Endothelial cell of umbilical vein (primary cell): ENCODE measurements around the gene EVX2.

Experiments used
- CTCF ChIP-seq, 2 donors: IDR thresholded peaks; 1 replicate in 1 of 2; 2 replicates in 1 of 2; pipeline ENCODE4 v1.5.1; 2011; ENCODE audit warnings: low read length in 2 of 2, mild to moderate bottlenecking in 2 of 2, moderate library complexity in 2 of 2, control low read depth in 1 of 2, inconsistent platforms in 1 of 2, low read depth in 1 of 2; ENCODE audit not compliant: insufficient read depth in 1 of 2; ENCODE audit errors: extremely low read depth in 1 of 2
- EZH2 ChIP-seq: IDR thresholded peaks from 2 replicates; pipeline ENCODE4 v1.6.1; 2012; ENCODE audit warnings: borderline replicate concordance, low read depth, mild to moderate bottlenecking, moderate library complexity, low read length, inconsistent platforms; ENCODE audit not compliant: severe bottlenecking
- MAX ChIP-seq: IDR thresholded peaks from 2 replicates; pipeline ENCODE4 v1.6.1; 2011; ENCODE audit not compliant: insufficient read depth, insufficient read length
- MYC ChIP-seq: IDR thresholded peaks from one replicate; pipeline ENCODE4 v1.6.1; 2011; ENCODE audit warnings: mild to moderate bottlenecking, low read depth, low read length
- POLR2A ChIP-seq: IDR thresholded peaks from 2 replicates; pipeline ENCODE4 v1.6.1; 2012; ENCODE audit warnings: low read depth, mild to moderate bottlenecking, control low read depth, low read length
- POLR2AphosphoS5 ChIP-seq: IDR thresholded peaks from 2 replicates; pipeline ENCODE4 v1.6.1; 2012; ENCODE audit warnings: low read depth, mild to moderate bottlenecking, control low read depth, low read length, moderate library complexity; ENCODE audit not compliant: insufficient read depth

GRCh38 chr2:176124110-176124946 lies 40.6 kb upstream of the EVX2 start:
- TF ChIP-seq CTCF (IDR thresholded peaks at IDR 0.05; ENCODE audit: extremely low read depth in 1 of 2, insufficient read depth in 1 of 2, low read depth in 1 of 2, low read length in 2 of 2): no peak
- no peak for TF ChIP-seq EZH2
- no peak for TF ChIP-seq MYC
- no peak for TF ChIP-seq POLR2A
- TF ChIP-seq MAX: no peak
- TF ChIP-seq POLR2AphosphoS5: no peak
